ENCODE results near the gene FN1.
A peak's percentile ranks its signal among the peaks of the same experiment; 100 is the strongest.

FN1 gene

GRCh38 chr2:215376103-215376780 lies 59.6 kb downstream of the FN1 start:
- TF ChIP-seq, protein P1, sequence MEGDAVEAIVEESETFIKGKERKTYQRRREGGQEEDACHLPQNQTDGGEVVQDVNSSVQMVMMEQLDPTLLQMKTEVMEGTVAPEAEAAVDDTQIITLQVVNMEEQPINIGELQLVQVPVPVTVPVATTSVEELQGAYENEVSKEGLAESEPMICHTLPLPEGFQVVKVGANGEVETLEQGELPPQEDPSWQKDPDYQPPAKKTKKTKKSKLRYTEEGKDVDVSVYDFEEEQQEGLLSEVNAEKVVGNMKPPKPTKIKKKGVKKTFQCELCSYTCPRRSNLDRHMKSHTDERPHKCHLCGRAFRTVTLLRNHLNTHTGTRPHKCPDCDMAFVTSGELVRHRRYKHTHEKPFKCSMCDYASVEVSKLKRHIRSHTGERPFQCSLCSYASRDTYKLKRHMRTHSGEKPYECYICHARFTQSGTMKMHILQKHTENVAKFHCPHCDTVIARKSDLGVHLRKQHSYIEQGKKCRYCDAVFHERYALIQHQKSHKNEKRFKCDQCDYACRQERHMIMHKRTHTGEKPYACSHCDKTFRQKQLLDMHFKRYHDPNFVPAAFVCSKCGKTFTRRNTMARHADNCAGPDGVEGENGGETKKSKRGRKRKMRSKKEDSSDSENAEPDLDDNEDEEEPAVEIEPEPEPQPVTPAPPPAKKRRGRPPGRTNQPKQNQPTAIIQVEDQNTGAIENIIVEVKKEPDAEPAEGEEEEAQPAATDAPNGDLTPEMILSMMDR (conservative IDR thresholded peaks at IDR 0.05; ENCODE audit: low read depth, low read length) = no peak

GRCh38 chr2:215375467-215375830 lies 60.4 kb downstream of the FN1 start:
- no peak for DNase-seq (ENCODE audit: low read depth)

More at GRCh38 chr2:215376103-215376780, 59.6 kb downstream of the FN1 start:
- H3K4me3 ChIP-seq (ENCODE audit: low read depth, low read length) = no peak overlapping the region
- DNase-seq (ENCODE audit: low read depth) = no peak

DNA sequence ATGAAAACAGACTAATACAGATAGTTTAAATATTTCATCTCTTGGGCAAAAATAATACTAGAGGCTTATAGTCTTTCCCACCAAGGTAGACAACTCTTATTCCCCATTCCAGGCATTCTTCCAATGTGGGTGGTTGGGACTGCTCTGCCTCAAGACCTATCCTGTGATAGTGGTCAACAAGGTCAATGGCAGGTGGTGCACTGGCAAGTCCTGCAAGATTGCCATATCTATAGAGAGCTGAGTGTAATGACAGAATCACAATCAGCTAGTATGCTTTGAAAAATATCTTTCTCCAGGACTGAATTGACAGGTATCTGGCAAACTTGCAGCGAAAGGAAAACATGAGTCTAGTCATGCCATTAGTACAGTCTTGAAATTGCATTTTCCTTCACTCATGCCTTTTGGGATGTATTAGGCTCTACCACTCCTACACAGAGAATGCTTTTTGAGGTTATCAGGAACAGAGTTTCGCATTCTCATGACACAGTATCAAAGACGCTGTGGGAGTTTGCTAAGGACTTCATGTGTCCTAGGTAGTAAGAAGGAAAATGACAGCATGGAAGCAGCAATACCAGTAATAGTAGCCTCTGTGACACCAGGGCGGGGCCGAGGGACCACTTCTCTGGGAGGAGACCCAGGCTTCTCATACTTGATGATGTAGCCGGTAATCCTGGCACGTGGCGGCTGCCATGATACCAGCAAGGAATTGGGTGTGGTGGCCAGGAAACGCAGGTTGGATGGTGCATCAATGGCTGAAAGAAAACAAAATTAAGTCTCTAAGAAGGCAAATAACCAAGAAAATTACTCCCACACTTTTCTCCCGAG lies 61.0 kb downstream of the FN1 start:
- TF ChIP-seq, protein P1 (conservative IDR thresholded peaks at IDR 0.05; ENCODE audit: low read depth, low read length) = no peak
- DNase-seq (ENCODE audit: low read depth) = no peak
- no peak overlapping the region for H3K4me3 ChIP-seq (ENCODE audit: low read depth, low read length)

More at GRCh38 chr2:215375467-215375830, 60.4 kb downstream of the FN1 start:
- TF ChIP-seq, protein P1 (conservative IDR thresholded peaks at IDR 0.05; ENCODE audit: low read depth, low read length) = no peak
- no peak overlapping the region for H3K4me3 ChIP-seq (ENCODE audit: low read depth, low read length)

GRCh38 chr2:215374002-215374401 lies 61.9 kb downstream of the FN1 start:
- TF ChIP-seq, protein P1 (conservative IDR thresholded peaks at IDR 0.05; ENCODE audit: low read depth, low read length) = no peak
- H3K4me3 ChIP-seq (ENCODE audit: low read depth, low read length) = no peak overlapping the region
- no peak for DNase-seq (ENCODE audit: low read depth)

DNA sequence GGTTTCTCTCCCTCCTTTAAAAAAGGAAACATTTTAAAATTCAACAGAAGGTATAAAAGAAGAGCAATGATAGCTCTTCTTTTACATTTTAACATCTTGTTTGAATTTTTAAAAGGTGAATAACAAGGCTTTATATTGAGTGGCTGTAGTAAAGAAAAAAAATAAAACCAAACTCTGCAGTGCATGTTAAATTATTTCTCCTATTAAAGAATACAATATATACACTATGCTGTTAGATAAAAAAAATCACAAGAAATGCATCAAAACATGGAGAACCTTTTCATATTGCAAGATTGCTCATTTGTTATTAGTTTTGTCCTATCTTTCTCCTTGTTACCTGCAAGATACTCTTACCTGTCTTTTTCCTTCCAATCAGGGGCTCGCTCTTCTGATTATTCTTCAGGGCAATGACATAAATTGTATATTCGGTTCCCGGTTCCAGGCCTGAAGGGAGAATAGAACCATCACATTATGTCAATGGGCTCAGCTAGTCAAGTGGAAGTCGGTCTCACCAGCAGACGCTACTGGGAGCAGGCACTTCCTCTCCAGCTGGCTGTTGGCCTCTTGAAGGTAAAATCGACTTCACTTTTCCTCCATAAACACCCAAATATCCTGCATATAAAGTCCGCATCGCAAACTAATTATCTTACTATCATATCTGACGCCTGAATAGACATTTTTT lies 62.8 kb downstream of the FN1 start:
- no peak overlapping the region for H3K4me3 ChIP-seq (ENCODE audit: low read depth, low read length)
- no peak for DNase-seq (ENCODE audit: low read depth)
- TF ChIP-seq, protein P1 (conservative IDR thresholded peaks at IDR 0.05; ENCODE audit: low read depth, low read length) = no peak

DNA sequence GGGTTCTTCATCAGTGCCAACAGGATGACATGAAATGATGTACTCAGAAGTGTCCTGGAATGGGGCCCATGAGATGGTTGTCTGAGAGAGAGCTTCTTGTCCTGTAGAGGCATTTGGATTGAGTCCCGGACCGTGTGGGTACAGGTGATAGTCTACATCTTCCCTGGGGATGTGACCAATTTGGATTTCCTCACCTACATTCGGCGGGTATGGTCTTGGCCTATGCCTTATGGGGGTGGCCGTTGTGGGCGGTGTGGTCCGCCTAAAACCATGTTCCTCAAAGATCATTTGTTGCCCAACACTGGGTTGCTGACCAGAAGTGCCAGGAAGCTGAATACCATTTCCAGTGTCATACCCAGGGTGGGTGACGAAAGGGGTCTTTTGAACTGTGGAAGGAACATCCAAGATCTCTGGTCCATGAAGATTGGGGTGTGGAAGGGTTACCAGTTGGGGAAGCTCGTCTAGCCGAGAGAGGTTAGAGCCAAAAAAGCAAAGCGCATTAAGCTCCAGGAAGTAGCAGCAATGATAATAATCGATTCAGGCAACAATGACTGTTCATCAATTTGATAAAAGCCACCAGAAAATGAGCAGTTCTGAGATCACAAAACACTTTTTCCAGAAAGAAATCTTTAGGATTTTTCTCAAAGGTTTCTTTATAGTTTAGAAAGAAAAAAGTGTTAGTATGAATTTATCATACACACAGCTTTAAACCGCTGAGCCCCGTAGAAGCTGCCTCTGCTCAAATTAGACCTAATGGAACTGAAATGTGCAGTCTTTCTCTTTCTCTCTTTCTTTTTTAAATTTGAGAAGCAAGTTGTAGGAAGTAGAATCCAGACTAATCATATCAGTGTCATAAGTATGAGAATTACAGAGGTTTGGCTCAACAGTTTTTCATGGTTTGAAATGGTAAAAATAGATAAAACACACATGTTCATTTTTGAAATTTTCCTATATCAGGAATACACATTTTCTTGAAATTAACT lies 63.7 kb downstream of the FN1 start:
- DNase-seq (ENCODE audit: low read depth) = peak; percentile 62
- no peak overlapping the region for H3K4me3 ChIP-seq (ENCODE audit: low read depth, low read length)
- TF ChIP-seq, protein P1 (conservative IDR thresholded peaks at IDR 0.05; ENCODE audit: low read depth, low read length) = no peak

Data from choroid plexus epithelial cell (primary cell).